HG03565 (cell line): ENCODE measurements around the gene AMFR.

Source experiments
- ATAC-seq: cut with Tn5 transposase; IDR thresholded peaks from one replicate; pipeline ENCODE4 v1.9.1; 2021; ENCODE audit warnings: mild to moderate bottlenecking, moderate library complexity; ENCODE audit not compliant: unreplicated experiment

Gene AMFR

DNA sequence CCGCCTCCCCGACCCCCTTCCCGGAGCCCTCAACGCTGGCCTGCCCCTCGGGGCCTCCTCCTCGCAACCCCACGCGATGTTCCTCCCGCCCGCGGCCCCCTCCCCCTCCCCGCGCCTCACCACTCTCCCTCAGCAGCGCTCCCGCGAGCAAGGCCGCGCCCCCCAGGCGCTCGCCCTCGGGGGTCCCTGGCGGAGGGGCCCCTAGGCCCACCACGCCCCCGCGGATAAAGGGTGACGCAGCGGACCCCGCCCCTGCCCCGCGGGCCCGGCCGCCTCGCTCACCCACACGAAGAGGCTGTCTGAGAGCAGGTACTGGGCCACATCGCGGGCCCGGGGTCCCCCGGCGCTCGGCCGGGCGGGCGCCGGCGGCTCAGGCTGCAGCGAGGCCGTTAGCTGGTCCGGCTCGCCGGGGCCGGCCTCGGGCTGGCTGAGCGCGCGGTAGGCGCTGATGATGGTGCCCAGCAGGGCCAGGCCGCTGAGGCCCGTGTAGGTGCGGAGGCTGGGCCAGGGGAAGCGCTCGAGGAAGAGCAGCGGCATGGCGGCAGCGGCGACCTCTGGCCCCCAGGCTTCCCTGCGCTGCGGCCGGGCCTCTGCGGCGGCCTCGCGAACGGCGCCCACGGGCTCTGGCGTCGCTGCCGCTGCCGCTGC is 430 bp downstream of the AMFR start:
- ATAC-seq: peak; percentile 27

GRCh38 chr16:56424404-56424764 is 961 bp downstream of the AMFR start:
- no peak for ATAC-seq

DNA sequence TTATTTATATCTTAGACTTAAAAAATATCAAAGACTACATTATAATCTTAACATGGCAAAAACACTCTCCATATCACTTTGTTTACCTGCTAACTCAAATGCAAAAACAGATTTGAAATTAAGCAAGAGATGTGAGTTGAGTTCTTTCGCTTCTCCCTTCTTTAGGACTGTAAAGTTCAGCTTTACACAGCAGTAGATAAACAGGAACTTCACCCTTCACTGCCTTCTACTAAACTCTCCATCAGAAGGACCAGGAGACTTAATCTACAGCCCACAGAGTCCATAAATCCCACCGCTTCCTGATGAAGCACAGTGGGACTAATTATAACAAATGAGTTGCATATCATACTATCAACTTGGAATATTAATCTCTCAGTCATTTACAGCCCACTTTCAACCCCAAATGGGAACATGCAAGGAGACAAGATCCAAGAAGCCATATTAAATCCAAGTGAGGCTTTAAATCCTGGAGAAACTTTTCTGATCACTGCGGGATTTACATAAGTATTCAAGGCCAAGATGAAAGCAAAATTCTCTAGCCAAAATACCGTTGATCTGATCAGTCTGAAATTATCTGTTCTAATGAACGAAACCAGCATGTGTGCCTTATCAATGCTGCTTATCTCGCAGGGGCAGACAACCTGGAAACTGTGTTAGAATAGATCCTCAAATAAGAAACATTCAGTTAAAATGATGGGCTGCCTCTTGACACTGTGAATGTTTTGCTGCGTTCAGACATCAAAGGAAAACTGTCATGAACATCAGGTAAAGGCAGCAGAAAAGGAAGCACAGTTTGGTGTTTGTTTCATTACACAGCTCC is 1.6 kb downstream of the AMFR start:
- ATAC-seq: no peak

- ATAC-seq: no peak
Observed at GRCh38 chr16:56422896-56423441, 2.4 kb downstream of the AMFR start.

GRCh38 chr16:56421976-56422669 is 3.2 kb downstream of the AMFR start:
- no peak for ATAC-seq

- ATAC-seq: no peak
Observed at GRCh38 chr16:56421313-56421712, 4.0 kb downstream of the AMFR start.

GRCh38 chr16:56420613-56421012 is 4.7 kb downstream of the AMFR start:
- ATAC-seq: no peak

- ATAC-seq: no peak
Observed at GRCh38 chr16:56419740-56420548, 5.4 kb downstream of the AMFR start.

DNA sequence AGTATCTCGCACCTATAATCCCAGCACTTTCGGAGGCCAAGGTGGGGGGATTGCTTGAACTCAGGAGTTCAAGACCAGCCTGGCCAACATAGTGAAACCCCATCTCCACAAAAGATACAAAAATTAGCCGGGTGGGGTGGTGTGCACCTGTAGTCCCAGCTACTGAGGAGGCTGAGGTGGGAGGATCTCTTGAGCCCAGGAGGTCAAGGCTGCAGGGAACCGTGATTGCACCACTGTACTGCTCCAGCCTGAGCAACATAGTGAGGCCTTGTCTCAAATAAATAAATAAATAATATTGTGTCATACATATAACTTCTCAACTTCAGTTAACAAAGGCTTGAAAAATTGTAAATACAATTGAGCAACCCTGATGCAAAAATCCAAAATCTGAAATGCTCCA is 8.2 kb downstream of the AMFR start:
- no peak for ATAC-seq

DNA sequence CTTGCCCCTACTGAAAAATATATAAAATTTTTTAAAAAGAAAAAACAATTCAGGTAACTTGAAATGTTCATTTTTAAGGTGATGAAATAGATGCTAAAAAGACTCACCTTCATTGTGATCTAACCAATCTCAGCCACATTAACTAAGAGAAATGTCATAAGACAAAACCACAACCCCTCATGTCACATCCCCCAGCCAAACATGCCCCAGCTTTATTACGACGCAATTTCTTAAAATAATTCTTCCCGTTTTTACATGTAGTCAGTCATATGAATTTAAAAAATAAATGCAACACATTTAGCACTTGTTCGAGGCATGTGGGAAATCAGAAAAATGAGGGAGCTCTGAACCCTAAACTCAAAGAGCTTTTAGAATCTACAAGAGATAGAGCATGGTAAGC is 9.5 kb downstream of the AMFR start:
- no peak for ATAC-seq

- ATAC-seq: no peak
Observed at GRCh38 chr16:56414366-56414765, 11.0 kb downstream of the AMFR start.

GRCh38 chr16:56413381-56413780 is 12.0 kb downstream of the AMFR start:
- no peak for ATAC-seq

GRCh38 chr16:56411624-56412023 is 13.7 kb downstream of the AMFR start:
- ATAC-seq: no peak

DNA sequence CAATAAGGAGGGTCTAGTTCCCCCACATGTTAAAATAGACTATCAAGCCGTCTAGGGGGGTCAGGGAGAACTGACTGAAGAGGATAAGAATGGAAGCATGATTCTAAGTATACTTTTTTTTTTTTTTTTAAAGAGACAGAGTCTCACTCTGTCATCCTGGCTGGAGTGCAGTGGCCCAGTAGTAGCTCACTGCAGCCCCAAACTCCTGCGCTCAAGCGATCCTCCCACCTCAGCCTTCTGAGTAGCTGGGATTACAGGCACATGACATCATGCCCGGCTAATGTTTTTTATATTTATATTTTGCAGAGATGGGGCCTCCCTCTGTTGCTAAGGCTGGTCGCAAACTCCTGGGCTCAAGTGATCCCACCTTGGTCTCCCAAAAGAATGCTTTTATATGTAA is 14.2 kb downstream of the AMFR start:
- no peak for ATAC-seq

GRCh38 chr16:56409195-56409594 is 16.1 kb downstream of the AMFR start:
- ATAC-seq: no peak

DNA sequence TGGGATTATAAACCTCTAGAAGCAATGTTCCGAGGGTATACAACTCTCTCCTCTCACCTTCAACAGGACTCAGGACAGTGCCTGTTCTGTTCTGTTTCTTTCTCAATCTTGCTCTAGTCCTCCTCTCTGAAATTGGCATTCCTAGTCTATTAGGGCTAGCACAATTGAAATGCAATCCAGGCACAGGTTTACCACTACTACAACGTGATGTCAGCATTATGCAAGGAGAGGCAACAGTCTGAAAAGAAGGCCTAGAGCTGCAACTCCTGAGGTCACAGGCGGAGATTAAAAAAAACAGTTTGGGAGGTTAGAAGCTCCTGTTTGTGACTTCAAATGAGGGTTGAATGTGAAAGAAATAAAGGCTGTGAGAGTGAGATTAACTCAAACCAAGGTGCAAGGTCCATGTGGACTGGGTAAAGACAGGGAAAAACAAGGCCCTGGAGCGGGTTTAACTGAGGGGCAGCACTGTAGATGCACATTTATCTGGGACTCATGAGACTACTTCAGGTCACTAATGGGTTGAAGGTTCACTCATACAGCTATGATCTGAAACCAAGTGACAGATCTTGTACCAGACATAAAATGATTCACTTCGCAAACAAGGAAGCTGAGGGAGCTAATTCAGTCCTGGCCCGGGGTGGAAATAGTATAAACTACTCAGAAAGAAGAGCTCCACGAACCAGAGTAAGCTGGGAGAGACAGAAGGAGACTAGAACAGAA is 16.8 kb downstream of the AMFR start:
- no peak for ATAC-seq

DNA sequence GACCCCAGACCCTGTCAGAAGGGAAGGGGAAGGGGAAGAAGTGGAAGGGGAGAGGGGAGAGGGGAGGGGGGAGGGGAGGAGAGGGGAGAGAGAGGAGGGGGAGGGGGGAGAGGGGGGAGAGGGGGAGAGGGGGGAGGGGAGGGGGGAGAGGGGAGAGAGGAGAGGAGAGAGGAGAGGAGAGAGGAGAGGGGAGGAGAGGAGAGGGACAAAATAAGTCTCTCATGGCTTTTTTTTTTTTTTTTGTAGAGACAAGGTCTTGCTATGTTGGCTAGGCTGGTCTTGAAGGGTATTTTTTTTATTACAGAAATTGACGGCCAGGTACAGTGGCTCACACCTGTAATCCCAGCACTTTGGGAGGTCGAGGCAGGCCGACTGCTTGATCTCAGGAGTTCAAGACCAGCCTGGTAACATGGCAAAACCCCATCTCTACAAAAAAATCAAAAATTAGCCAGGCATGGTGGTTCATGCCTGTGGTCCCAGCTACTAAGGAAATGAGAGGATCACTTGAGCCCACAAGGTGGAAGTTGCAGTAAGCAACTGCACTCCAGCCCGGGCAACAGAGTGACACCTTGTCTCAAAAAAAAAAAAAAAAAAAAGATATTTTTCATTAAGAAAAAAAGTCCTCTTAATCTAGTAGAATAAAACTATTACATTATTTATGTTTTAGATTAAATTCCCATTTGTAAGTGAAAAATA is 19.2 kb downstream of the AMFR start:
- ATAC-seq: no peak

DNA sequence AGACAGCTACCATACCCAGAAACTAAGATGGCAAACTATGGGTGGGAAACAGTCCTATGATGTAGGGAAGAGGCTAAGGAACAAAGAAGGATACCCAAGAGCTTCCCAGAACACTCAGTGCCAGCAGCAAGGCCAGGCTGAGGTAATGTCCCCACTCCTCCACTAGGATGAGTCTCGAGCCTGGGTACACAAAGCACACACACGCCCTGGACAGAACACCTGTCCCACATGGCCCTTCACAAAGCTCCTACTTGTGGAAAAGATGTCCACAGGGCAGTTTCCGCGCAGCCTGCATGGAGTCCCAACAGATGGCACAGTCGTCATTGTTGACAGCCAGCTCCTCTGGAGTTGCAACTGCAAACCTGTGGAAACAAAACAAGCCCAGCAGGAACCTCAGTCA is 23.9 kb downstream of the AMFR start:
- no peak for ATAC-seq

DNA sequence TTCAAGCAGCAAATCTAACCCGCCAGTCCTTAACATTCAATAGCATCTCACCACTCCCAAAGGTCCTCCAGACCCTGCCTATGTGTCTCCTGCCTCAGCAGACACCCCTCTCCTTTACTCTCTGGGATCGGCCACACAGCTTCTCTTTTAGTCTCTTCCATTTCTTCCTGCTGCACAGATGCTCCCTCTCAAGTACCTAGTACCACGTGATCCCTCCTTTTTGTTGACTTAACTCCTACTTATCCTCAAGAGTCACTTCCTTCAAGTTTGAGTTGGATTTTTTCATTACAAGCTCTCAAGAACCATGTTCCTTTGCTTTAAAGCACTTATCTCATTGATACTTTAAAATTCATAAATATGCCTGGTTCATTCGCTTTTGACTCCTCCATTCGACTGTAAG is 24.9 kb downstream of the AMFR start:
- ATAC-seq: no peak

DNA sequence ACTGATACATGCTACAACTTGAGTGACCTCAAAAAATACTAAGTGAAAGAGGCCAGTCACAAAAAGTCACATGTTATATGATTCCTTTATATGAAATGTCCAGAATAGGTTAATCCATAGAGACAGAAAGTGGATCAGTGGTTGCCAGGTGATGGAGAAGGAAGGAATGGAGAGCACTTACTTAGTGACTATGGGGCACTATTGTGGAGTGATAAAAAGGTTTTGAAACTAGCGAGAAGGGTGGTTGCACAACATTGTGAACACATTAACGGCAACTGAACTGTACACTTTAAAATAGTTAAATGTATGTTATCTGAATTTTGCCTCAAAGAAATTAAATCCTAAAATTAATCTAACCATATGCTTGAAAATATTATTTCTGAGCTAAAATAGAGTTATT is 25.9 kb downstream of the AMFR start:
- no peak for ATAC-seq
